Transverse colon (tissue), 4 donors: ENCODE data around the gene ATP5F1D. TPM values are rescaled to one million over a fixed set of nuclear protein-coding genes. Genes with fewer than 3 reads are reported as not detected.

Experiments used
- DNase-seq: peaks from one replicate; pipeline ENCODE4 v3.0.0-alpha.2; 2019
- H3K27ac ChIP-seq, 4 donors: fragments of 200-600 bp; sonication (generic); 2 replicates each; pipeline ENCODE4 v1.5.1; 2016 to 2018; ENCODE audit warnings: inconsistent platforms in 4 of 4
- H3K27me3 ChIP-seq: fragments of 200-600 bp; sonication (generic); 2 replicates; pipeline ENCODE4 v1.5.1; 2017; ENCODE audit warnings: inconsistent platforms
- H3K36me3 ChIP-seq, 4 donors: fragments of 200-600 bp; sonication (generic); 2 replicates each; pipeline ENCODE4 v1.5.1; 2017 to 2019; ENCODE audit warnings: inconsistent platforms in 4 of 4
- H3K4me1 ChIP-seq, 4 donors: fragments of 200-600 bp; sonication (generic); 2 replicates each; pipeline ENCODE4 v1.5.1; 2017 to 2020; ENCODE audit warnings: inconsistent platforms in 4 of 4
- H3K4me3 ChIP-seq, 4 donors: fragments of 200-600 bp; sonication (generic); 1 replicate in 1 of 4; 2 replicates in 3 of 4; pipeline versions ENCODE4 v1.5.1 to v1.6.1; 2017 to 2019; ENCODE audit warnings: inconsistent platforms in 4 of 4
- H3K9me3 ChIP-seq, 2 donors: fragments of 200-600 bp; sonication (generic); 2 replicates each; pipeline ENCODE4 v1.5.1; 2017 to 2019; ENCODE audit warnings: inconsistent platforms in 2 of 2
- CTCF ChIP-seq, 5 experiments: fragments of 200-600 bp in 3 of 5; fragments of 450-650 bp in 2 of 5; sonication (generic) in 3 of 5; IDR thresholded peaks; 1 replicate in 2 of 5; 2 replicates in 3 of 5; pipeline ENCODE4 v1.5.1; 2016 to 2017; ENCODE audit warnings: antibody characterized with exemption in 5 of 5, inconsistent platforms in 3 of 5, mild to moderate bottlenecking in 2 of 5, moderate library complexity in 1 of 5
- EP300 ChIP-seq: sonication (generic); formaldehyde crosslinking; IDR thresholded peaks from one replicate; pipeline ENCODE4 v1.6.1; 2017; ENCODE audit warnings: antibody characterized with exemption, low read depth
- POLR2A ChIP-seq: fragments of 450-650 bp; IDR thresholded peaks from one replicate; pipeline ENCODE4 v1.6.1; 2016; ENCODE audit warnings: antibody characterized with exemption, mild to moderate bottlenecking, moderate library complexity
- POLR2AphosphoS5 ChIP-seq, 3 donors: sonication (generic); formaldehyde crosslinking; IDR thresholded peaks; one replicate each; pipeline ENCODE4 v1.6.1; 2016; ENCODE audit warnings: antibody characterized with exemption in 3 of 3
- WGBS, 2 donors: methylation state at CpG; one replicate each; pipeline ENCODE4 v1.1.5; 2018; ENCODE audit warnings: low coverage in 1 of 2; 5-methylcytosine and 5-hydroxymethylcytosine counted together
- in situ Hi-C, 4 donors: fragments of 200-750 bp; cut with MboI; loops; one replicate each; pipeline versions ENCODE4 v1.15.0 to v1.15.1; 2017; ENCODE audit warnings: low sequenced_read_pairs in 3 of 4, low pct_ligation_motif_present in 1 of 4, low pct_unique_long_range_greater_than_20kb in 1 of 4
- intact Hi-C: fragments of 100-400 bp; cut with DNase I; formaldehyde crosslinking; loops from one replicate; pipeline ENCODE4 v1.15.1; 2023; ENCODE audit warnings: low total_unique reads
- total RNA-seq, 4 donors: library from RNA; depleted of rRNA; stranded (reverse); fragments of >200 nt; gene quantifications; one replicate each; pipeline ENCODE4 v1.1.0, GENCODE V29; 2016

ATP5F1D gene
- total RNA-seq, 4 donors from 2014 or later, result 157 to 650 (median 240) TPM

- DNase-seq, result no peak
- H3K9me3 ChIP-seq, result no peaks in the 10 kb centered on the region
- H3K4me3 ChIP-seq, result peak overlapping the region in 1 of 4 donors; percentile 87
- peaks cover 0 to 34% (median 19%) of the 10 kb centered on the region in 4 donors for H3K36me3 ChIP-seq
- intact Hi-C loops (no loop called here), in situ Hi-C loops (no loop called here)
- H3K4me1 ChIP-seq, result peaks cover 36 to 82% (median 74%) of the 10 kb centered on the region in 4 donors
- TF ChIP-seq POLR2AphosphoS5 (IDR thresholded peaks at IDR 0.05), result no peak
- TF ChIP-seq POLR2A, result no peak
- TF ChIP-seq CTCF (IDR thresholded peaks at IDR 0.05), result no peak
- TF ChIP-seq EP300, result no peak
- 85% methylated on average over 18 of the region's 20 CpGs; no CpG with 5 or more reads in 1 of the 2 donors for WGBS, 2 donors
- peak overlapping the region; percentile 98 to 99 (median 98) for H3K27ac ChIP-seq
- no peaks in the 10 kb centered on the region for H3K27me3 ChIP-seq
Measured at GRCh38 chr19:1254530-1255185, 13.1 kb downstream of the ATP5F1D start.

GRCh38 chr19:1255186-1256161, 13.9 kb downstream of the ATP5F1D start:
- intact Hi-C loops (no loop called here), in situ Hi-C loops (no loop called here)
- Histone ChIP-seq H3K4me3 (no peak overlapping the region), H3K4me1 (peaks cover 44 to 90% (median 82%) of the 10 kb centered on the region in 4 donors), H3K9me3 (no peaks in the 10 kb centered on the region), H3K27ac (peak overlapping the region; percentile 98 to 99 (median 98)), H3K36me3 (peaks cover 0 to 34% (median 19%) of the 10 kb centered on the region in 4 donors), H3K27me3 (no peaks in the 10 kb centered on the region)
- TF ChIP-seq CTCF (IDR thresholded peaks at IDR 0.05) (no peak), POLR2A (no peak), POLR2AphosphoS5 (IDR thresholded peaks at IDR 0.05) (peak in 1 of 3 donors; percentile 37)
- peak; percentile 19 for DNase-seq
- 86% methylated on average over 45 of the region's 52 CpGs; no CpG with 5 or more reads in 1 of the 2 donors for WGBS, 2 donors

GRCh38 chr19:1256646-1257474, 15.3 kb downstream of the ATP5F1D start:
- WGBS, 2 donors, result 50 to 91% methylated on average over 1 to 46 of the region's 46 CpGs
- peaks cover 0 to 34% (median 19%) of the 10 kb centered on the region in 4 donors for H3K36me3 ChIP-seq
- H3K9me3 ChIP-seq, result no peaks in the 10 kb centered on the region
- peaks cover 53 to 93% (median 86%) of the 10 kb centered on the region in 4 donors for H3K4me1 ChIP-seq
- TF ChIP-seq CTCF (IDR thresholded peaks at IDR 0.05), result no peak
- peak; percentile 4 for TF ChIP-seq POLR2A
- TF ChIP-seq EP300, result no peak
- peak; percentile 21 to 52 (median 48) for TF ChIP-seq POLR2AphosphoS5 (IDR thresholded peaks at IDR 0.05)
- DNase-seq, result peak; percentile 16
- no peaks in the 10 kb centered on the region for H3K27me3 ChIP-seq
- in situ Hi-C loops (no loop called here), intact Hi-C loops (loop anchor here (1.0 kb wide), 1 partner anchor 29 kb away; no protein-coding TSS in a partner anchor)
- no peak overlapping the region for H3K4me3 ChIP-seq
- peak overlapping the region; percentile 98 to 100 (median 98) for H3K27ac ChIP-seq
